T-helper 1 cell treated with Interleukin-12 subunit alpha and Interleukin-12 subunit beta and Interleukin-4 antibody, amounts not matched to agents 30 μg/mL and 1 μg/mL, for 36 hours (primary cell): ENCODE results near the gene CRLF2.
"Not testable (repeated sequence)": the region's sequence is repeated elsewhere in the genome, so short reads cannot be mapped to it uniquely, and the experiment has no call there.

Experiments
- H3K27ac Mint-ChIP-seq: one replicate; pipeline ENCODE4 v1.8.0; 2021; ENCODE audit warnings: mild to moderate bottlenecking, mixed read lengths
- H3K27me3 Mint-ChIP-seq: one replicate; pipeline ENCODE4 v1.8.0; 2021; ENCODE audit warnings: low read depth, mixed read lengths
- H3K36me3 Mint-ChIP-seq: one replicate; pipeline ENCODE4 v1.8.0; 2021; ENCODE audit warnings: low read depth, mixed read lengths
- H3K4me1 Mint-ChIP-seq: one replicate; pipeline ENCODE4 v1.8.0; 2021; ENCODE audit warnings: low read depth, mixed read lengths
- H3K4me3 Mint-ChIP-seq: one replicate; pipeline ENCODE4 v1.8.0; 2021; ENCODE audit warnings: mild to moderate bottlenecking, moderate library complexity, mixed read lengths
- H3K9me3 Mint-ChIP-seq: one replicate; pipeline ENCODE4 v1.8.0; 2021; ENCODE audit warnings: mixed read lengths

Gene CRLF2

GRCh38 chrX:1167466-1167865, 45.0 kb downstream of the CRLF2 start:
- H3K27me3 Mint-ChIP-seq: peaks cover 6% of the 10 kb centered on the region
- H3K4me1 Mint-ChIP-seq: peaks cover 18% of the 10 kb centered on the region
- H3K36me3 Mint-ChIP-seq: no peaks in the 10 kb centered on the region
- H3K27ac Mint-ChIP-seq: no peak overlapping the region
- no peak overlapping the region for H3K4me3 Mint-ChIP-seq
- H3K9me3 Mint-ChIP-seq: no peaks in the 10 kb centered on the region

GRCh38 chrX:1165535-1166196, 46.8 kb downstream of the CRLF2 start:
- Mint-ChIP-seq H3K36me3 (no peaks in the 10 kb centered on the region), H3K9me3 (peaks cover 2% of the 10 kb centered on the region), H3K27ac (no peak overlapping the region), H3K4me3 (no peak overlapping the region), H3K4me1 (peaks cover 19% of the 10 kb centered on the region), H3K27me3 (peaks cover 7% of the 10 kb centered on the region)

- peaks cover 12% of the 10 kb centered on the region for H3K9me3 Mint-ChIP-seq
- H3K4me3 Mint-ChIP-seq: no peak overlapping the region
- H3K4me1 Mint-ChIP-seq: peaks cover 23% of the 10 kb centered on the region
- H3K27ac Mint-ChIP-seq: no peak overlapping the region
- H3K36me3 Mint-ChIP-seq: peaks cover 4% of the 10 kb centered on the region
- peaks cover 15% of the 10 kb centered on the region for H3K27me3 Mint-ChIP-seq
These were observed 47.8 kb downstream of the CRLF2 start for GRCh38 chrX:1164322-1165288.

GRCh38 chrX:1163231-1163630, 49.2 kb downstream of the CRLF2 start:
- H3K36me3 Mint-ChIP-seq: peaks cover 7% of the 10 kb centered on the region
- no peak overlapping the region for H3K4me3 Mint-ChIP-seq
- no peak overlapping the region for H3K27ac Mint-ChIP-seq
- H3K4me1 Mint-ChIP-seq: peaks cover 23% of the 10 kb centered on the region
- H3K27me3 Mint-ChIP-seq: peaks cover 19% of the 10 kb centered on the region
- peaks cover 17% of the 10 kb centered on the region for H3K9me3 Mint-ChIP-seq

- peaks cover 19% of the 10 kb centered on the region for H3K27me3 Mint-ChIP-seq
- peaks cover 17% of the 10 kb centered on the region for H3K9me3 Mint-ChIP-seq
- H3K36me3 Mint-ChIP-seq: peaks cover 7% of the 10 kb centered on the region
- peaks cover 14% of the 10 kb centered on the region for H3K4me1 Mint-ChIP-seq
- H3K27ac Mint-ChIP-seq: no peak overlapping the region
- H3K4me3 Mint-ChIP-seq: no peak overlapping the region
These were observed 50.1 kb downstream of the CRLF2 start for GRCh38 chrX:1162119-1162916.

GRCh38 chrX:1159548-1159947, 52.9 kb downstream of the CRLF2 start:
- Mint-ChIP-seq H3K27me3 (peaks cover 16% of the 10 kb centered on the region), H3K4me1 (peaks cover 6% of the 10 kb centered on the region), H3K4me3 (no peak overlapping the region), H3K9me3 (peaks cover 17% of the 10 kb centered on the region), H3K36me3 (peaks cover 7% of the 10 kb centered on the region), H3K27ac (peak overlapping the region; percentile 74)

- not testable (repeated sequence) for H3K27ac Mint-ChIP-seq, H3K4me1 Mint-ChIP-seq, H3K36me3 Mint-ChIP-seq, H3K4me3 Mint-ChIP-seq
- Mint-ChIP-seq H3K9me3 (peaks cover 17% of the 10 kb centered on the region), H3K27me3 (peaks cover 13% of the 10 kb centered on the region)
These were observed 55.6 kb downstream of the CRLF2 start for GRCh38 chrX:1156681-1157455.

- Mint-ChIP-seq H3K27me3 (no peaks in the 10 kb centered on the region), H3K4me3 (no peak overlapping the region), H3K9me3 (no peaks in the 10 kb centered on the region), H3K36me3 (no peaks in the 10 kb centered on the region), H3K27ac (no peak overlapping the region), H3K4me1 (no peaks in the 10 kb centered on the region)
These were observed 58.5 kb downstream of the CRLF2 start for GRCh38 chrX:1153940-1154339.

- no peak overlapping the region for H3K27ac Mint-ChIP-seq
- H3K36me3 Mint-ChIP-seq: no peaks in the 10 kb centered on the region
- H3K4me1 Mint-ChIP-seq: no peaks in the 10 kb centered on the region
- H3K9me3 Mint-ChIP-seq: no peaks in the 10 kb centered on the region
- no peak overlapping the region for H3K4me3 Mint-ChIP-seq
- H3K27me3 Mint-ChIP-seq: no peaks in the 10 kb centered on the region
These were observed 60.4 kb downstream of the CRLF2 start for GRCh38 chrX:1152090-1152489.

- no peak overlapping the region for H3K27ac Mint-ChIP-seq
- H3K9me3 Mint-ChIP-seq: no peaks in the 10 kb centered on the region
- no peaks in the 10 kb centered on the region for H3K4me1 Mint-ChIP-seq
- H3K27me3 Mint-ChIP-seq: no peaks in the 10 kb centered on the region
- H3K4me3 Mint-ChIP-seq: no peak overlapping the region
- H3K36me3 Mint-ChIP-seq: no peaks in the 10 kb centered on the region
These were observed 60.9 kb downstream of the CRLF2 start for GRCh38 chrX:1151378-1152077.

GRCh38 chrX:1150569-1151347, 61.7 kb downstream of the CRLF2 start:
- Mint-ChIP-seq H3K4me1 (no peaks in the 10 kb centered on the region), H3K27me3 (no peaks in the 10 kb centered on the region), H3K27ac (no peak overlapping the region), H3K9me3 (no peaks in the 10 kb centered on the region), H3K36me3 (no peaks in the 10 kb centered on the region), H3K4me3 (no peak overlapping the region)

GRCh38 chrX:1147611-1148515, 64.6 kb downstream of the CRLF2 start:
- Mint-ChIP-seq H3K27me3 (no peaks in the 10 kb centered on the region), H3K4me3 (no peak overlapping the region), H3K4me1 (no peaks in the 10 kb centered on the region), H3K27ac (no peak overlapping the region), H3K36me3 (no peaks in the 10 kb centered on the region), H3K9me3 (no peaks in the 10 kb centered on the region)
